ENCODE measurements around the gene PPIL1.
A peak's percentile ranks its signal among the peaks of the same experiment; 100 is the strongest.
"Not testable (repeated sequence)": the region's sequence is repeated elsewhere in the genome, so short reads cannot be mapped to it uniquely, and the experiment has no call there.

Gene PPIL1

GRCh38 chr6:36874443-36875249 is at the start of gene PPIL1:
TSS of gene PPIL1 (minus strand) at chr6:36874803. CDS start at chr6:36874772, 31 bp downstream.
- peak; percentile 90 for DNase-seq (ENCODE audit: low spot score)

- no peak for DNase-seq (ENCODE audit: low spot score)
Observed at GRCh38 chr6:36924131-36924530, 49.5 kb upstream of the PPIL1 start.

GRCh38 chr6:36920546-36920945 is 45.9 kb upstream of the PPIL1 start:
- DNase-seq (ENCODE audit: low spot score): no peak

- no peak for DNase-seq (ENCODE audit: low spot score)
Observed at GRCh38 chr6:36920049-36920448, 45.4 kb upstream of the PPIL1 start.

GRCh38 chr6:36917541-36918193 is 43.1 kb upstream of the PPIL1 start:
- no peak for DNase-seq (ENCODE audit: low spot score)

GRCh38 chr6:36916126-36916525 is 41.5 kb upstream of the PPIL1 start:
- DNase-seq (ENCODE audit: low spot score): no peak

- DNase-seq (ENCODE audit: low spot score): no peak
Observed at GRCh38 chr6:36915599-36915998, 41.0 kb upstream of the PPIL1 start.

- DNase-seq (ENCODE audit: low spot score): peak; percentile 33
Observed at GRCh38 chr6:36914227-36914794, 39.7 kb upstream of the PPIL1 start.

GRCh38 chr6:36913082-36913481 is 38.5 kb upstream of the PPIL1 start:
- no peak for DNase-seq (ENCODE audit: low spot score)

GRCh38 chr6:36912586-36912985 is 38.0 kb upstream of the PPIL1 start:
- DNase-seq (ENCODE audit: low spot score): no peak

GRCh38 chr6:36912030-36912454 is 37.4 kb upstream of the PPIL1 start:
- no peak for DNase-seq (ENCODE audit: low spot score)

- DNase-seq (ENCODE audit: low spot score): no peak
Observed at GRCh38 chr6:36908747-36909146, 34.1 kb upstream of the PPIL1 start.

GRCh38 chr6:36907781-36908180 is 33.2 kb upstream of the PPIL1 start:
- DNase-seq (ENCODE audit: low spot score): no peak

- no peak for DNase-seq (ENCODE audit: low spot score)
Observed at GRCh38 chr6:36906539-36907325, 32.1 kb upstream of the PPIL1 start.

GRCh38 chr6:36904851-36905393 is 30.3 kb upstream of the PPIL1 start:
- DNase-seq (ENCODE audit: low spot score): no peak

GRCh38 chr6:36904114-36904513 is 29.5 kb upstream of the PPIL1 start:
- no peak for DNase-seq (ENCODE audit: low spot score)

- no peak for DNase-seq (ENCODE audit: low spot score)
Observed at GRCh38 chr6:36897609-36898008, 23.0 kb upstream of the PPIL1 start.

GRCh38 chr6:36893976-36894932 is 19.7 kb upstream of the PPIL1 start:
- no peak for DNase-seq (ENCODE audit: low spot score)

- not testable (repeated sequence) for DNase-seq (ENCODE audit: low spot score)
Observed at GRCh38 chr6:36891153-36891552, 16.6 kb upstream of the PPIL1 start.

GRCh38 chr6:36890112-36890663 is 15.6 kb upstream of the PPIL1 start:
- DNase-seq (ENCODE audit: low spot score): no peak
